HG02588 (cell line): Measurements from ENCODE around the gene C22orf39.

Source experiments
- ATAC-seq: cut with Tn5 transposase; IDR thresholded peaks from one replicate; pipeline ENCODE4 v1.9.1; 2021; ENCODE audit warnings: mild to moderate bottlenecking, moderate library complexity; ENCODE audit not compliant: unreplicated experiment

The C22orf39 gene

DNA sequence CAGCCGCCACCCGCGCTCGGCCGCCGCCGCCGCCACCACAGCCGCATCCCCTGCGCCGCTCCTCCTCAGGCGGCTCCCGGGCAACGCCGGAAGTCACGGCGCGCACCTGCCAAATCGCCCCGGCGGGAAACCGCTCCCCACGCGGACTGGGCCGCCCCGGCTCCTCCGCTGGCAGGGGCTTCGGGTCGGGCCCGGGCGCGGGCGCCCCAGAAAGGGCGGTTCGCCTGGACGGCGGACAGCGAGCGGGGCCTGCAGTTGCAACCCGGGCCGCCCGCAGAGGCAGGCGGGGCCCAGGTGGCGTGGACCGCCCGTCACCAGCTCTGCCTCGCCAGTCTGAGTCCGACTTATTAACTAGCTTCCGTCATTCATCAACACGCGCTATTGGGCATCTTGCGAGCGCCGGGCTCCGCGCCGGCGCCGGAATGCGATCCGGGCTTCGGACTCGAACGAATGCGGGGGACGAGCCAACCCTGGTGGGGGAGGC lies 15.8 kb downstream of the C22orf39 start, which contains the start of gene HIRA:
Gene HIRA (minus strand): TSS at position 85 of the 484 bp plus-strand sequence. CDS start 257 bp downstream, outside the sequence.
- peak; percentile 48 for ATAC-seq

- ATAC-seq, result no peak
Measured at GRCh38 chr22:19430890-19431541, 16.5 kb downstream of the C22orf39 start.

GRCh38 chr22:19429950-19430889 lies 17.3 kb downstream of the C22orf39 start:
- no peak for ATAC-seq

GRCh38 chr22:19424186-19424500 lies 23.4 kb downstream of the C22orf39 start:
- ATAC-seq, result no peak

DNA sequence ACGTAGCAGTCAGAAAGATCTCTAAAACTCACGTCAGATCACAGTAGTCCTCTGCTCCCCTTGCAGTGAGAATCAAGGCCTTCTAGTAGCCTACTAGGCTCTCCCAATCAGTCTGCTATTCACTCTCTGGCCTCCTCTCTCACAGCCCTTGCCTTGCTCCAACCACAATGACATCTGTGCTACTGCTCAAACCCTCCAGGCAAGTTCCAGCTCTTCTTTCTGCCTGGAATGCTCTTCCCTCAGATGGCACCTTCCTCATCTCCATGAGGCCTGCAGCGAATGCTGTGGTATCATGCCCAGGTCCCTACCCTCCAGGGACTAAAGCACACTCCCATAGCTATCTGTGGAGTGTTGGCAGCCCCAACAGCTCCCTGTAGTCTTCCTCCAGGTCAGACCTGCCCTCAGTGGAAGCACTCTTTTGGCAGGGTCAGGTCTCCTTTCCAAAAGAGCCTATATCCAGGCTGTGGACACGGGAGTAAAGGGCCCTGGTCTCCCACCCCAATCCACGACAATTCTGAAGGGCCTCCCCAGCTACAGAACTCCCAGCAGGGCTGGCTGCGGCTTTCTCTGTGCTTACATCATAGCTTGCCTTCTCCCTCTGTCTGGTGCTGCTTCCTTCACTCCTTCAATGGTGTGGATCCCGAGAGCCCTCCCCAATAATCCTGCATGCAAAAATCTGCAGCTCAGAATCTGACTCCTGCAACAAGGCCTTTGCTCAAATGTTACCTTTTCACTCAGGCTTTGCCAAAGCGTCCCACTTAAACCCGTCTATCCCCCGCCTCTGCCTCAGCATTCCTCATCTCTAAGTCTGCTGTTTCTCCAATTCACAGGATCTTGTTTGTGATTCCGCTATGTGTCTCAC lies 24.8 kb downstream of the C22orf39 start:
- ATAC-seq, result no peak

- ATAC-seq, result no peak
Measured at GRCh38 chr22:19420321-19420720, 27.2 kb downstream of the C22orf39 start.

GRCh38 chr22:19419464-19420178 lies 27.9 kb downstream of the C22orf39 start:
- ATAC-seq, result no peak

- no peak for ATAC-seq
Measured at GRCh38 chr22:19419086-19419463, 28.4 kb downstream of the C22orf39 start.

DNA sequence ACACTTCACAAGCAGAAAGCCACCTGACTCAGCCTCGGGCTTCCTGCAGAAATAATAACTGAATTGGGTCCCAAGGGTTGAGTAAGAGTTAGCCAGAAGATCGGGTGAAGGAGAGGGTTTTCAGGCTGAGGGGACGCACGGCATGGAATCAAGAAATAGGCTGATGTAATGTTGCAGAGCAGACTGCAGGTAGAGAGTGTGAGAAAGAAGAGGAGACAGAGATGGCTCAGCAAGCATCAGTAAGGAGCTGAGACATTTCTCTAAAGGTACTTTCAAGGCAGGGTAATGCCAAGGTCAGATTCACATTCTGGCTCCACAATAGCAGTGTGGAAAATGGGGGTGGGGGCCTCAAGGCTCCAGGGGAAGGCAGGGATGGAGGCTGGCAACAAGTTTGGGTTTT lies 34.6 kb downstream of the C22orf39 start:
- no peak for ATAC-seq

- ATAC-seq, result no peak
Measured at GRCh38 chr22:19412478-19412877, 35.0 kb downstream of the C22orf39 start.

DNA sequence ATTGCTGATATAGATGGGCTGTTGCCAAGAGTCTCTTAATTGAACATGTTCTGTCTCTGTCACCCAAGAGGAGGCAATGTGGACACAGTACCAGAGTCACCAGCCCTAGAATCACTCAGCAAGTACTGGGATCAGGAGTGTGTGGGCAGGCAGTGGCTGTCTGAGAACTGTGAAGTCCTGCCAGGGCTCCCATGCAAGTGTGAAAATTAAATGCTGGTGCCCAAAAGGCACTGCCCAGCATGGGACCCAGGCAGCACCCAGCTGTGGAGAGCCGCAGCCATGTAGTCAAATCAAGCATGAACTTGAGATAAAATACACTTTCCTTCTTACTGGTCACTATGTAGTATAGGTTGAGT lies 35.8 kb downstream of the C22orf39 start:
- no peak for ATAC-seq

DNA sequence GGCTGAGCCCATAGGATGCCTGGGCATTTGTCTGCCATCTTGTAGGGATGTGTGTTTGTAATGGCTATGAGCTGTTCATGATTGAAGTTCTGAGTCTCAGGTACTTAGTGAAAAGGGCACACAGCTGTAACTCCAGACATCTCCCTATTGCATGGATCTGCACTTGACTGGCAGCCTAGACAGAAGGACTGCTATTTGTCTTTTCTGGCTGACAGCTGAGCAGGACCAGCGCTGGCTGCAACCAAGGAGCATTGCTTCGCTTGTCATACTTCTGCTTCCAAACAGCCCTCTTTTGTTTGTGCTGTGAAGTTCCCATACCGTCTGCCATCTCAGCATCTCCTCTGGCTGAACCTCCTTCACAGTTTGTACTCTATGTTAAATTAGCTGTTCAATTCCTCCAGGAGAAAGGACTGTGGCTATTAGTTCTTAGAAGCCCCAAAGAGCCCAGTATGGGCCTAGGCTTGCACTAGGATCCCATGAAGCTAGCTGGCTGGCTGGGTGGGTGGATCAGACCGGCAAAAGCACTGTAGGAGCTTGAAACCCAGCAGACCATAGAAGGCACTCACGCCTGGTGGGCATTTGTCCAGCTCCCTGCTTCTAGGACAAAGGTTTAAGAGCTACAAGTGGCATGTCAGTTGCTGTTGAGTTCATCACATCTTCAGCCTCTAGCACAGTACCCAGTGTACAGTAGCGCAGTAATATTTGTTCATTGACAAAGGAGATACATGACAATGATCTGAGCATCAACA lies 36.4 kb downstream of the C22orf39 start:
- no peak for ATAC-seq

DNA sequence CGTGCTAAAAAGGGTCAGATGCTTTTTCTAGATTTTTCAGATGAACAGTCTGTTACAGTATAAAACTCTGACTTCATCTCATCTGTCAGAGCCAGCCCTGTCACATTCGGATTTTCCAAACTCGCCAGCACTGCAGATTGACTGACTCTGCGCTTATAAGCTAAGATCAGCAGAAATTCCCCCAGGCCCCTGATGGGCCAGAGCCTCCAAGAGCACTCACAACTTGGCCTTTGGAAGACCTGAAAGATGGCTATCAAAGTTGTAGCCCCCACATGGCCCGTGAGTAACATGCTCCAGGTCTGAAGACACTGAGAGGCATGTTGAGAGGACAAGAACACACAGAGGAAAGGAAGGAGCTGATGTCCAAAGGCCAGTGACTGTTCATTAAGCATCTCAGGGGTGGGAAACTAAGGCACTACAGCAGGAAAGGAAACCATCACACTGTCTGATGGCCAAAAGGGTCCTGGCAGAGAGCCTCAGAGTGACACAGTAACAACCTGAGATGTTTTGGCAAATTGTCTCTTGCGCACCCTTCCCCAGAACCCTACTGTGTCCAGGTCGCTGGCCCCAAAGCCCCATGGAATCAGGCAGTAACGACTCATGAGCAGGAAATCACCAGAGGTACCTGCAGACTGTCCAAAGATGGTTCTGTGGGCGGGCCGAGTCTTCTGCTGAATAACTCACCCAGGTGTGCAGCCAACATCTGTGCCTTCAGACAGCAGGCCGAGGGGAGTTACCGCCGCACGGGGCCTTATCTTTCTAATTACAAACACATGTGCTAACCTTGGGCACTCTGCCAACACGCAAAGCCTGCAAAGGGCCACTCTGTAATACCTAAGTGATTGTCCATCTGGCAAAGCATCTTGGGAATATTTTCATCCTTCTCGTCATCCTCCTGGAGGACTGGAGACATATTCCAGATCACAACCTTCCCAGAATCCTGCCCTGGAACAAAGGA lies 39.6 kb downstream of the C22orf39 start:
- ATAC-seq, result no peak

DNA sequence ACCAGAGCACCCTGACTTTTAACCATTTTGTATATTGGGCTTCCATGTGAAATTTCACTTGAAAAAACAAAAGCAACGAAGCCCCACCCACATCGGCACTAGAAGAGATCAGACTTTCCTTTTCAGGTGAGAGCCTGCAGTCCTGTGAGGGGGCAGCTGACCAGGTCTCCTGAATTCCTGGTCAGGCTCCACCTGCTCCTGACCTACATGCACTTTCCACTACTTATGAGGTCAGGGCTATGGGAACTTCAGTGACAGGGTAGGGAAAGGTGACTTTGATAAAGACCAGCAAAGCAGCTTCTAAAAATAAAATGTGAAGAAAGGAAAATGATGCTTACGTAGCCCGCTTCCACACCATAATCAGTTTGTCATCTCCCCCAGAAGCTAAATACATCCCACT lies 40.7 kb downstream of the C22orf39 start:
- ATAC-seq, result no peak

- ATAC-seq, result no peak
Measured at GRCh38 chr22:19406281-19406811, 41.2 kb downstream of the C22orf39 start.

GRCh38 chr22:19405652-19406051 lies 41.9 kb downstream of the C22orf39 start:
- ATAC-seq, result no peak

DNA sequence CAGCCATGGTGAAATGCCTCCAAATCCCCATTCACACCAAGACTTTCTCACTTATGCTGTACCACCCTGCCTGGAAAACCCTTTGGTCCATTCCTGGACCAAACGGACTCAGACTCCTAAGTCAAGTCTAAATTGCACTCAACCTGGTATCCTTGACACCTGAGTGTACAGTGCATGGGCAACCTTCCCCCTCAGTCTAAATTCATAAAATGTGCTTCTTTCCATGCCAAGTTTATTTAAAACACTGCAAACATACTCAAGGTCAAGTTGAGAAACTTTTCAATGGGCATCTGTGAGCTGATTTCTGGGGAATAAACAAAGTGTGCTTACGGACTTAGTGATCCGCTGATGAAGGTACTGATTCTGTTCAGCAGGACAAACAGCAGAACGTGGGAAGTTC lies 42.4 kb downstream of the C22orf39 start:
- no peak for ATAC-seq

GRCh38 chr22:19404676-19405075 lies 42.8 kb downstream of the C22orf39 start:
- ATAC-seq, result no peak
